ENCODE measurements around the gene PBOV1.
"Not testable (repeated sequence)": the region's sequence is repeated elsewhere in the genome, so short reads cannot be mapped to it uniquely, and the experiment has no call there.

PBOV1 gene

GRCh38 chr6:138219398-138219797, 1.1 kb upstream of the PBOV1 start:
- POLR2A ChIA-PET = no interaction called here
- no peak for DNase-seq (ENCODE audit: extremely low spot score)
- CTCF ChIA-PET = interaction anchor here (1.4 kb wide), 1 partner anchor 11 kb away, joined by 3 read pairs; no protein-coding TSS in a partner anchor
- no peak for TF ChIP-seq CTCF (IDR thresholded peaks at IDR 0.05; ENCODE audit: control extremely low read depth, extremely low read depth, low read depth, missing control alignments)

- ChIA-PET POLR2A (no interaction called here), CTCF (no interaction called here)
- TF ChIP-seq CTCF (IDR thresholded peaks at IDR 0.05; ENCODE audit: control extremely low read depth, extremely low read depth, low read depth, missing control alignments) = no peak
- DNase-seq (ENCODE audit: extremely low spot score) = no peak
Measured at GRCh38 chr6:138215093-138215782, 3.1 kb downstream of the PBOV1 start.

GRCh38 chr6:138212530-138212929, 5.8 kb downstream of the PBOV1 start:
- CTCF ChIA-PET; POLR2A ChIA-PET; DNase-seq (ENCODE audit: extremely low spot score): not testable (repeated sequence)

- TF ChIP-seq CTCF (IDR thresholded peaks at IDR 0.05; ENCODE audit: control extremely low read depth, extremely low read depth, low read depth, missing control alignments) = no peak
- CTCF ChIA-PET = interaction anchor here (0.6 to 1.0 kb wide), 4 partner anchors 13 to 95 kb away, joined by 3 read pairs; no protein-coding TSS in a partner anchor
- POLR2A ChIA-PET = no interaction called here
- no peak for DNase-seq (ENCODE audit: extremely low spot score)
Measured at GRCh38 chr6:138211601-138212000, 6.7 kb downstream of the PBOV1 start.

- ChIA-PET CTCF (interaction anchor here (0.6 to 1.0 kb wide), 4 partner anchors 13 to 95 kb away, joined by 3 read pairs; no protein-coding TSS in a partner anchor), POLR2A (no interaction called here)
- DNase-seq (ENCODE audit: extremely low spot score) = no peak
- no peak for TF ChIP-seq CTCF (IDR thresholded peaks at IDR 0.05; ENCODE audit: control extremely low read depth, extremely low read depth, low read depth, missing control alignments)
Measured at GRCh38 chr6:138211048-138211581, 7.2 kb downstream of the PBOV1 start.

- TF ChIP-seq CTCF (IDR thresholded peaks at IDR 0.05; ENCODE audit: control extremely low read depth, extremely low read depth, low read depth, missing control alignments) = no peak
- ChIA-PET CTCF (interaction anchor here (1.0 kb wide), 1 partner anchor 17 kb away, joined by 4 read pairs; no protein-coding TSS in a partner anchor), POLR2A (no interaction called here)
- DNase-seq (ENCODE audit: extremely low spot score) = no peak
Measured at GRCh38 chr6:138206862-138207261, 11.4 kb downstream of the PBOV1 start.

GRCh38 chr6:138205437-138206094, 12.7 kb downstream of the PBOV1 start:
- POLR2A ChIA-PET = no interaction called here
- no peak for TF ChIP-seq CTCF (IDR thresholded peaks at IDR 0.05; ENCODE audit: control extremely low read depth, extremely low read depth, low read depth, missing control alignments)
- no peak for DNase-seq (ENCODE audit: extremely low spot score)
- CTCF ChIA-PET = interaction anchor here (2.5 kb wide), 1 partner anchor 21 kb away, joined by 8 read pairs; no protein-coding TSS in a partner anchor
